T-helper 9 cell (primary cell): ENCODE data around the gene VGLL3.

Experiments
- DNase-seq: peaks from one replicate; pipeline ENCODE4 v3.0.0-alpha.2; 2020

VGLL3 gene

DNA sequence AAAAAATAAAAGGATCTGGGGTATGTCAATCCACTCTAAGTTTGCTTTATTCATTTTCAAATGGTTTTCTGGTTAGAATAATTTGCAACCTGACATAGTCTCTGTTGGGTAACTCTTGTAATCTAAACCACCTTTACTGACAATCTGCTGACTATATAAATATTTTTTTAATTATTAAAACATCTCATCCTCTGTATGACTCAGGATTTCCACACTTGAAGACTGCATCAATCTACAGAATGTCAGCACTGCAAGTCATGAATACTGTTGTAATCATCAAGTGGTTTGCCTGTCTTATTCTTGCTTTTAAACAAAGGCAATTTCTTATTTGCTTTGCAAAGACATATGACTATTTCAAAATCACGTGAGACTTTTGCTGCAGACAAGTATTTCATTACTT is 42.1 kb downstream of the VGLL3 start:
- no peak for DNase-seq

DNA sequence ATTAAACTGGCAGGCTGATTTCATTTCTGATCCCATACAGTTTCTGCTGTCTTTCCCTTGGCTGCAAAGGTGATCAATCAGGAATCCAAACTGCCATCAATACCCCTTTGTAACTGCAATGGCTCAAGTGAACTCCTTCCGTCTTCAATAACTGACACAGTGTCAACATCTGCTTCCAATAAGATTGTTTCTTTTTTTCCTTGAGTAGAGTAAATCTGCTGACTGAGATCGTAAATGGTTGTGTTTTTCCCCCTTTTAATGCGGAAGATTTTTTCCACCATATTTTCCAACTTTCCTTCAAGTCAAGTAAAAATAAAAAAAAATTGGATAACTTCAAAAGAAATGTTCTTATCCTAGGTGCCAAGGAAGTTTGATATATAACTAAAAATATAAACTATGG is 48.7 kb downstream of the VGLL3 start:
- DNase-seq, result no peak

DNA sequence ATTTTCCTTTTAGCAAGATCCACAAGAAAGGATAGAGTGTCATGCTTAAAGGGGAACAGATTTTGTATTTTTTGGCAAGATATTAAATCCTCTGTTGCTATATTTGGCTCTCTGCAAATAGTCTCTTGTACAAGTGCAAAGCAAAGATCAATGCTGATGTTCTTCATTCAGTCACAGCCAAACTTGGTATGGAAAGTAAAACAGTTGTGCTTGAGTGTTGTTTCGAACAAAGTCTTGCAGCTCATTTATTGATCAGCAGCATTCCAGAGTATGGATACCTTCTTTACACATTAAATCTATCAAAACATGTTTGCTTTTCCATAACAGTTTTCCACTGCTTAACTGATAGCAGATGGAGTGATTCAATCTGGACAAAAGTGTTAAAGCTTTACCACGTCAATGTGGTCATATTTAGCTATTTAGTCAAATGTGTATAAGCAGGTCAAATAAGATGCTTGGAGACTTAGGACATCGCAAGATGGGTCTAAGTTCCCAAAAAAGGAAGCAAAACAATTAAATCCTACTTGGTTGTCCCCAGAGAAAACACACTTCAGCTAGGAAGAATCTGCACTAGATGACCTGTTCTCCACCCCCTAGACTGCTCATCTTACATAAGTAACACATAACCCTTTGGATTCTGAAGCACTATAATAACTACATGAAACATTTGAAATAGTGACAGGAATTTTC is 52.4 kb downstream of the VGLL3 start:
- no peak for DNase-seq

DNA sequence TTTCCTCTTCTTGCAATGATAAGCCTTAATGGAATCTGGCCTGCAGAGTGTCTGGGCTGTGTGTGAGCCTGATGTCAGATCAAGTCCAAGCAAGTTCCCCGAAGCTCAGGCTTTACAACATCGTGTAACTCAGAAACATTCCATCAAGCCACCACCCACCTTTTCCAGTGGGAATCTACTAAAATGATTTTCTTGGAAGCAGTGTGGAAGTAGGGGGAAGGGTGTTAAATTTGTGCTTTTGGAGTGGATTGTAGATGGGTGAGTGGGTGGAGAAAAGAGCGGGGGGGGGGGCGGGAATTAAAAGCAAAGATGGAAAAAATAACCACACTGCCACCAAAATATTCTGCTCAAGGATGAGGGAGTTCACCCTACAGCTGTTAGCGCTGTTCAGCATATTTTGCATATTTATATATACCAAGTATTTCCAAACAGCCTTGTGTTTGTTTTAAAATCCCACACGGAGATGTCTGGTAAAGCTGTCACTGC is 53.6 kb downstream of the VGLL3 start:
- no peak for DNase-seq

DNA sequence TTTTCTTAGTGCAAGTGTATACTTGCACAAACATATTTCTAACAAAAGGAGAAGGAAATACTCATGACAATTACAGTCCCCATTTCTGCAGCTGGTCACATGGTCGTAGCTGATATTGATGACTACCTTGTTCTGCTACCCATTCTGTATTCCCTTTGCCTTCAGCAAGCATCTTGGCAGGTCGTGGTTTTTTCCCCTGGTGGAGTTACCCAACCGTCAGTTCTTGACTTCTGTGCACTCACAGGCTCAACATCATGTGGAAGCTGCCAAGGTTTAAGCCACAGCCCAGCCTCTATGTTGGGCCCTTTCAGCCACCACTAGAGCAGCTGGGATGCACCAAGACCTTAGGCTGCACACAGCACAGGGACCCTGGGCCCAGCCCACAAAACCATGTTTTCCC is 56.1 kb downstream of the VGLL3 start:
- no peak for DNase-seq

DNA sequence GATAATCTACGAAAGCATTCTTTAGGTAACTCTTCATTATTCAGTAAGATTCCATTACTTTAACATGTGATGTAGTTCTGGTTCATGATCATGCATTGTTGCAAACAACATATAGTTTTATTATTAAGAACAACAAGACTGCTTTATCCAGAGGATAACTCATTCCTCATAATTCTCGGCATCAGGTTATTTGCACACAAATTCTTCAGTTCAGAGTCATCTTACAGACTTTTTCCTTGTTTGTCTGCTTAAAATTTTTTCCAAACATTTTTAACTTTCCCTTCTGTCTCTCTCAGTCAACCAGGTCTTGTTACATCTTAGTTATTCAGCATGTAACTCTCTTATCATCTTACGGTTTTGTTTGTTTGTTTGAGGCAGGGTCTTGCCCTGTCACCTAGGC is 60.1 kb downstream of the VGLL3 start:
- no peak for DNase-seq

DNA sequence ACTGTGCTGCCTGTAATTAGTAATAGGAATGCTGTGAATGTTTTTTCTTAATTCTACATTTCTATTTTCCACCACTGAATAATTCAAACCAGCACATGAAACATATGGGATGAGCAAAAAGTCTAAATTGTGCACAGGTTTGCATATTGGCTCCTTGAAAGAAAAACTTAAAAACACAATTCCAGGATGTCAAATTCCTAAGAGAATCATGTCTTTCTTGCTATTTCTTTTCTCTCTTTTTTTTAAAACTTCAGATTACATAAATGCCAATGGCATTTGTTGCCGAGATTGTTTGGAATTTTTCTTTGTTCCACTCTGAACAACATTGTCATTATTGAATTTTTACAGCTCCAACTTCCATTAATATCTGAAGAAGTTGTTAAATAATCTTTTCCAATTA is 60.8 kb downstream of the VGLL3 start:
- no peak for DNase-seq

DNA sequence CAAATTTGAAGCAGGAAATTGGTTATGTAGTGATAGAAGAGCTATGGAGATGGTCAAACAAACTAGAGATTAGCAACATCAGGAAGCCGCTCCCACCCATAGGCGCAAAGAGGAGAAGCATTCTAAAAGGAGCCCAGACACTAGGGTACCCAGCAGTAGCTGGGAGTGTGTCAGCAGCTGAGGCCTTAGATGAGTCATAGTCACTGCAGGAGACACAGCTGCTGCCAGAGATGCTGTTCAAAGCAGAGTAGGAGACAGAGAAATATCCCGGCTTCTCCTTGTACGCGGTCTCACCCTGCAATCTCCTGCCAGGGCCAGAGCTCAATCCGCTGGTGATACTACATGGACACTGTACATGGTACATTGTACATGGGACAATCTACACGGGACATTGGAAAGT is 61.9 kb downstream of the VGLL3 start:
- no peak for DNase-seq

DNA sequence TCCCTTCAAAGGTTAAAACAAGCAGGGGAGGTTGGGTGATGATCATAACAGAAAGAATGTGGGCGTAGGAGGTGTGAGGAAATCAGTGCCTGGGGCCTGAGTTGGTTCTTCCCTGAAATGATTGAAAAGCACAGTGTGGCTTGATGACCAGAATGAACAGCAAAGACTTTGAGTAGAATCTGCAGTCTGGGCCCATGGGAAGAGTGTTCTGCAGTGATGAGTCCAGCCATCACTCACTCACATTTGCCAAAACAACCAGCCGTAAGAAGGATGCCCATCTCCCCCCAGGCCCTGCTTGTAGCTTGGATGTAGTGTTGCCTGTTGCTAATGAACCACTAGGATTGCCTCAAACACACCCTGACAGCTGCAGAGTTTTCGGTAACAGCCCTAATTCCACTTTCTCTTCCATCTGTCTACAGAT is 67.9 kb downstream of the VGLL3 start:
- no peak for DNase-seq

DNA sequence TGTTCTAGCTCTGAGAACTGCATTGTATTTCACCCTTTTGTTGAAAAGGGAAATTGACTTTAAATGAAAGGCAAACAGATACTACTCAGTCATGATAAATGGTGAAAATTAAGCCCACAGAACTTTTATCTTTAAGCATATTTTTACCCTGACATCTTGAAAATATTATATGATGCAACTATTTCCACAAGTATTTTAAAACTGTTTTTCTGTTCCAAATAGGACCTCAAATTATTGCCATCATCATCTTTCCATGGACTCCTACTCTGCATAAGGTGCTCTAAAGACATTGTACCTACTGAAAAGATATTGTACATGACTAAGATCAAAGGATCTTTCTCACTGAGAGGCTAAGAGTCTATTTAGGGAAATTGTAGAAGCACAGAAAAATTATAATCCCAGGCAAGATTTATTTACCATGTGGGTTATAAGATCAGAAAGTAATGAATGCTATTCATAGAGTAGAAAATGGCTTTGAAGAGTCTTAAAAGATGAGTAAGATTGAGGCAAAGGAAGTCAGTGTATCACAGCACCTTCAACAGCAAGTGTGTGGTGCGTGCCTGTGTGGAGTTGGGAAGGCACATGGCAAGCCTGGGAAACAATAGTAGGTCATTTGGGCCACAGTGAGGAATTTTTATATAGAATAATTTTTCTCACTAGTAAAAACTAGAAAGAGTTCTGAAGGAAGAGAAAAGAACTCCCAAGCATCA is 68.8 kb downstream of the VGLL3 start:
- no peak for DNase-seq

DNA sequence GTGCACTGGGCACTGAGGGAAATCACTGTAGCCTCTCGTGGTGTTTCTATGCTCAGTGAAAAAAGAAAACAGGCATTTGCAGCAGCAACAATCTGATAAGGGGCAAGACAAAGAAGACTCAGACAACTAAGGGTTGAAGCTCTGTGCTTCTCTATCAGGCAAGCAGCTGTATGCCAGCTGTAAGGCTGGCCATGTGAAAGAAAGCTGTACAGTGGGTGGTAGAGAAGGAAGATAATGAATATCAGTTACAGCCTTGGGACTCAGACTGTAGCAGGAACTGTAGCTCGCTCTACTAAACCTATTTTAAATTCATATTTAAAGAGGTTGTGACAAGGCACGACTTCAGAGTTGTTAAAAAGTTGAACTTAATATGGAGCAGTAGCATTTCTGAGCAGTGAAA is 76.3 kb downstream of the VGLL3 start:
- no peak for DNase-seq

DNA sequence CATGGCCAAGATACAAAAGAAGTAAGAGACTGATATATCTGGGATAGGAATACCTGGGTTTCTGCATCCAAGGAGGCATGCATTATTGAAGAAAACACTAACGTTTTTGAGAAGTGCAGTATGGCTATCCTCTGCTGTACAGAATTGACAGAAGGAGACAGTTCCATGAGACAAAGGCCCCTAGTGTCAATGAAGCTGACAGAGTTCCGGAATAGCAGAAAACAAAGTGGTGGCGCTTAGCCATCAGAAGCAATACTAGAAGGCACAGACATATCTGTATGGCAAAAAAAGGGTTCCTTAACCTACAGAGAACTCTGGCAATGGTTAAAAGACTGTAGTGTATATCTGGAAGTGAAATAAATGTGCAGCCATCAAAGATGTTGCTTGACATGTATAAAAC is 77.8 kb downstream of the VGLL3 start:
- no peak for DNase-seq

DNA sequence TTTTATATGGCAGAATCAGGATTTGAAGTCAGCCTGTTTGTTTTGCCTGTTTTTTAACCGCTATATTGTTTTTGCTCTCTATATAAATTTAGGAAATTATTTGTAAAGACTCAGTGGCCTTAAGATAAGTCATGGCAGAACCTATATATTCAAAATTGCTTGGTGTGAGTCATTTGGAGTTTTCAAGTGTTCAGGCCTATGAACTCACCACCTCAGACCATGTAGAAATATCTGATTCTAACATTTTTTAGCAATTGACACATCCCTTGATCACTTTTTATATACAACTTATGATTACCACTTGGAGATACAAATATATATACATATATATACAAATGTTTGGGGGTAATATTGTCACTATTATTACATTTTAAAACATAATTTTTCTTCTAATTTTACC is 95.7 kb downstream of the VGLL3 start:
- no peak for DNase-seq

DNA sequence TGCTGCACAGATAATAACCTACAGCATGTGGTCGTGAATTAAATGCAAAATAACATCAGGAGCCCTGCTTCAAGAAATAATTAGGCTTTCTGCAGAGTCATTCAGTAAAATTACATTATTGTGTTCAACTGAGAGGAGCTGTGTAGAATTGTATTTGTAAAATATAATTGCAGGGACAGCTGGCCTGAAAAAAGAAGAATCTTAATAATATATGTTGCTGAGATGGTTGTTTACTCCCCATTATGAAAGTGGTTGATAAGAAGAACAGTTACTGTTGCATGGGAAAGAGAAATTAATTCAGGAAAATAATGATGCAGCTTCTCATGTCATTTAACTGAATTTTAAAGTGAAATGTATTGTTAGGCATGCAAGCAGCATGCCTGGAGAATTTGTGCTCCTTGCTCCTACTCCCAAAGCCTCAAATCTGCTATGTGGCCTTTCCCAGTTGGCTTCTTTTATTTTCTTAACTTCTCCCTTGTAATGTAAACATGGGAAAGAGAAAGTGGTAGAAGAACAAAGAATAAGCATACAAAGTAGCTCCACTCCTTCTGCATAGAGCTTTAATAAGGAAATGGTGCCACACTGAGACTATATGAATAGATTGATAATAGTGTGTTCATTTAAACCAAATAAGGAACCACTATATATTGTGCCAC is 100.1 kb downstream of the VGLL3 start:
- no peak for DNase-seq
